Measurements from ENCODE around the gene RAB31. TPM values are rescaled to one million over a fixed set of nuclear protein-coding genes. Genes with fewer than 3 reads are reported as not detected.
A peak's percentile ranks its signal among the peaks of the same experiment; 100 is the strongest.

RAB31 gene, protein sequence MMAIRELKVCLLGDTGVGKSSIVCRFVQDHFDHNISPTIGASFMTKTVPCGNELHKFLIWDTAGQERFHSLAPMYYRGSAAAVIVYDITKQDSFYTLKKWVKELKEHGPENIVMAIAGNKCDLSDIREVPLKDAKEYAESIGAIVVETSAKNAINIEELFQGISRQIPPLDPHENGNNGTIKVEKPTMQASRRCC
- 100 to 1,000 TPM; 108 to 181 (median 136) TPM for total RNA-seq

DNA sequence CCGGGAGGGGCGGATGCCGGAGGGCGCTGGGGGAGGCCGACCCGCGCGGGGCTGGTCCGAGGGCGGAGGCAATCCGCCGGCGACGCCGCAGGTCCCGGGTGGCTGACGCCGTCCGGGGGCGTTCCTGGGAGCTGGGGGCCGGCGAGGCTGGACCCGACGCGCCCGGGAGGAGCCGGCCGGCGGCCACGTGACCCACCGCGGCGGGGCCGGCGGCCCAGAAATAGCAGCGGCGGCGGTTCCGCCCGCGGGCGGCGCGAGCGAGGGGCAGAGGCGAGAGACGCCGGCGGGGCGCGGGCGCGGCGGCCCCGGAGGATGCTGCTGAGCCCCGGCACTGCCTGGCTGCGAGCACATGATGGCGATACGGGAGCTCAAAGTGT, at the start of gene RAB31:
Gene RAB31, plus strand, starts transcription at position 245 of the 377 bp plus-strand sequence. Its CDS starts 105 bp downstream, at position 350.
- Histone ChIP-seq H3K27ac (peak within 1 kb of the TSS; percentile 91 to 99 (median 95)), H3K27me3 (no peaks in the 10 kb centered on the region), H3K4me3 (peak within 1 kb of the TSS; percentile 79 to 85), H3K9me3 (no peaks in the 10 kb centered on the region), H3K4me1 (peaks cover 3 to 58% (median 8%) of the 10 kb centered on the region in 3 donors), H3K36me3 (no peaks in the 10 kb centered on the region)
- WGBS, 2 donors (ENCODE audit: low coverage in 1 of 2): no CpG with 5 or more reads among the region's 59 CpGs
- peak; percentile 94 for ATAC-seq
- TF ChIP-seq, protein P1, sequence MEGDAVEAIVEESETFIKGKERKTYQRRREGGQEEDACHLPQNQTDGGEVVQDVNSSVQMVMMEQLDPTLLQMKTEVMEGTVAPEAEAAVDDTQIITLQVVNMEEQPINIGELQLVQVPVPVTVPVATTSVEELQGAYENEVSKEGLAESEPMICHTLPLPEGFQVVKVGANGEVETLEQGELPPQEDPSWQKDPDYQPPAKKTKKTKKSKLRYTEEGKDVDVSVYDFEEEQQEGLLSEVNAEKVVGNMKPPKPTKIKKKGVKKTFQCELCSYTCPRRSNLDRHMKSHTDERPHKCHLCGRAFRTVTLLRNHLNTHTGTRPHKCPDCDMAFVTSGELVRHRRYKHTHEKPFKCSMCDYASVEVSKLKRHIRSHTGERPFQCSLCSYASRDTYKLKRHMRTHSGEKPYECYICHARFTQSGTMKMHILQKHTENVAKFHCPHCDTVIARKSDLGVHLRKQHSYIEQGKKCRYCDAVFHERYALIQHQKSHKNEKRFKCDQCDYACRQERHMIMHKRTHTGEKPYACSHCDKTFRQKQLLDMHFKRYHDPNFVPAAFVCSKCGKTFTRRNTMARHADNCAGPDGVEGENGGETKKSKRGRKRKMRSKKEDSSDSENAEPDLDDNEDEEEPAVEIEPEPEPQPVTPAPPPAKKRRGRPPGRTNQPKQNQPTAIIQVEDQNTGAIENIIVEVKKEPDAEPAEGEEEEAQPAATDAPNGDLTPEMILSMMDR (IDR thresholded peaks at IDR 0.05): peak in 2 of 4 experiments; percentile 26 to 36
- peak; percentile 86 to 97 for TF ChIP-seq POLR2A (IDR thresholded peaks at IDR 0.05)
- peak; percentile 53 for TF ChIP-seq POLR2AphosphoS5 (IDR thresholded peaks at IDR 0.05)
- no peak for TF ChIP-seq EP300 (IDR thresholded peaks at IDR 0.05)

DNA sequence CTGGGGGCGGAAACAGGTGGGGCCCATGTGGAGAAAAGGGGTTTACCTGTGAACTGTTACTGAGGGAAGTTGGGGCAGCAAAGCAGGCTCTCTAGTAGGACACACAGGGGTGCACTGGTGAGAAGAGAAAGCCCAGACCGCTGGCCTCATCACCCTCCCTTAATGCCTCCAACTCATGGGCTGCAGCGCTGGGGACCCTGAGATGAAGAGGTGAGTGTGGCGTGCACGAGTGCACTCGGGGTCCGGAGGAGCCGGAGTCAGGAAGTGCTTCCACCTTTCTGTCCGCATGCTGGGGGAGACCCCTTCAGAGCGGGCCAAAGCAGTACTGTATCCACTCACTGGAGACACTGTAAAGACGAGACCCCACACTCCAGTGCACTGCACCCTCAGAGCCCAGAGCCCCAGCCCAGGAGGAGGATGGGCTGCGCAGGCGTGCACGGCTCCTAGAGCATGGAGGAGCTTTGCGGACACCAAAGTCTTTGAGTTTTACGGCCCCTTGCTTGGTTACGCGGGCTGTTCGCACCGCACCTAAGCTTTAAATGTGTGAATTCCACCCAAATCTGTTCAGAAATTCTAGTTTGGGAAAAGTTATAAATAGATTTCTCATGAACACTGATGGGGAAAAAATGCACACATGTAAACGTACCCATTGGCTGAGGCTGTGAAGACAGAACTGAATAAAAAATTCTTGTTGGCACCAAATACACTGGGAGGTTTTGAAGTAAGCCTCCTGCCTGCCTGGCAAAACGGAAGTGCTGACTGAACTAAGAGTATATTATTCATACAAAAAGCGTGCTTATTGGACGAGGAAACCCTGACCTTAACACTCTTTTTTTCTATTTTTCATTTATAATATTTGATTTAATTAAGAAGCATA, 48.4 kb upstream of the RAB31 start:
- no peaks in the 10 kb centered on the region for H3K27me3 ChIP-seq
- H3K9me3 ChIP-seq: no peaks in the 10 kb centered on the region
- H3K36me3 ChIP-seq: no peaks in the 10 kb centered on the region
- no peak for ATAC-seq
- TF ChIP-seq POLR2A (IDR thresholded peaks at IDR 0.05) (no peak), POLR2AphosphoS5 (IDR thresholded peaks at IDR 0.05) (no peak), EP300 (IDR thresholded peaks at IDR 0.05) (no peak)
- 66 to 81% methylated on average over 5 to 15 of the region's 24 CpGs for WGBS, 2 donors (ENCODE audit: low coverage in 1 of 2)
- H3K27ac ChIP-seq: no peak overlapping the region
- no peak overlapping the region for H3K4me3 ChIP-seq
- H3K4me1 ChIP-seq: no peaks in the 10 kb centered on the region

DNA sequence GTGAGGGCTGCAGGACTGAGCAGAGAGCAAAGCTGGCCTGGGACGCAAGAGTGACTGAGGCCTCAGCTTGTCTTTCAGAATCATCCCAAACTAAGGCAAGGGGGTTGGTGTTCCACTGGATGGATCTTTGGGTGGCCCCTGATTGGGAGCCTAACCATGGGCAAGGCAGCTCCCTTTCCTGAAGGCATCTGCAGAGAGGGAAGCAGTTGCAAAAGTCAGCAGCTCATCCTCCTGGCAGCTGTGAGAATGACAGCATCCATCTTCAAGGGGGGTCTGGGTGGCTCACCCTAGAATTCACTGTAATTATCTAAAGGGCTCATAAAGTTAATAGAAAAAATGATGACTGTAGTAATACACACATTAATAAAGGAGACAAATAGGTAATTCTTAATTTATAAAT, 46.5 kb upstream of the RAB31 start:
- ATAC-seq: no peak
- Histone ChIP-seq H3K36me3 (no peaks in the 10 kb centered on the region), H3K4me3 (no peak overlapping the region), H3K9me3 (no peaks in the 10 kb centered on the region), H3K27ac (no peak overlapping the region), H3K4me1 (no peaks in the 10 kb centered on the region), H3K27me3 (no peaks in the 10 kb centered on the region)
- WGBS, 2 donors (ENCODE audit: low coverage in 1 of 2): 89 to 91% methylated on average over 1 of the region's 1 CpG
- TF ChIP-seq POLR2AphosphoS5 (IDR thresholded peaks at IDR 0.05) (no peak), POLR2A (IDR thresholded peaks at IDR 0.05) (no peak)
- TF ChIP-seq, protein P1 (IDR thresholded peaks at IDR 0.05): peak in 2 of 4 experiments; percentile 13 to 22

DNA sequence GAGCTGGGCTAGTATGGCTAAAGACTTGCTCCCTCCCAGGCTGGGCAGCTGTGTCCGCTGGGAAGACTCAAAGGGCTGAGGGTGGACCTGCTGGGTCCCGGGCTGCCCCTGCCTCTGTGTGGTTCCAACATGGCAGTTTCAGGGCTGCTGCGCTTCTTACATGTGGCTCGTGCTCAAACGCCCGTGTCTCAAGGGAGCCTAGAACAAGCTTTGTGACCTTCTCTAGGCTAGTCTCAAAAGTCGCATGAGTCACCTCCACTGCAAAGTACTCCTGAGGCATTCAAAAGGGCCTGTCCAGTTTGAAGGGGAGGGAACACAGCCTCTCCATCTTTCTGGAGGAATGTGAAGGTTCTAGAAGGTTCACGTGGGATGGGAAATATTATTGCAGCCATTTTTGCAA, 44.7 kb upstream of the RAB31 start:
- H3K36me3 ChIP-seq: no peaks in the 10 kb centered on the region
- 88% methylated on average over 1 of the region's 8 CpGs; no CpG with 5 or more reads in 1 of the 2 donors for WGBS, 2 donors (ENCODE audit: low coverage in 1 of 2)
- no peak overlapping the region for H3K4me3 ChIP-seq
- no peaks in the 10 kb centered on the region for H3K9me3 ChIP-seq
- no peaks in the 10 kb centered on the region for H3K4me1 ChIP-seq
- H3K27me3 ChIP-seq: no peaks in the 10 kb centered on the region
- TF ChIP-seq EP300 (IDR thresholded peaks at IDR 0.05) (no peak), POLR2AphosphoS5 (IDR thresholded peaks at IDR 0.05) (no peak), POLR2A (IDR thresholded peaks at IDR 0.05) (no peak)
- TF ChIP-seq, protein P1 (IDR thresholded peaks at IDR 0.05): no peak
- H3K27ac ChIP-seq: no peak overlapping the region
- no peak for ATAC-seq

DNA sequence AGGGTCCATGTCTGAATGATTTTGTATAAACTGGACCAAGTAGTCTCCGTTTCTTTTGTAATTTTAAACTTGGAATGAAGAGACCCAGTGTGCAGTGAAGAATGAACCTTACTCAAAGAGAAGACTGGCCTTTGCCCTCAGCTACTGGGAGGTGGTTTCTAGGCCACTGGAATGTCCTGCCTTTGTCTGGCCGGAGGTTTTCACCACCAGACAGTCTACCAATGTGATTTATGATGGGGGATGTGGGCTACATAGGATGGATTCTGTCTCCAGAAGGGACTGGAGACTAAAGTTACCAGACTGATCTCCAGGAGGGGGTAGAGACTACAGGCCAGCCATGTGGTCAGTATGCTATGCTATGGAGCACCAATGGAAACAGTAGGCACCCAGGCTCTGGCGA, 42.8 kb upstream of the RAB31 start:
- H3K27ac ChIP-seq: no peak overlapping the region
- ATAC-seq: no peak
- H3K36me3 ChIP-seq: no peaks in the 10 kb centered on the region
- no peaks in the 10 kb centered on the region for H3K4me1 ChIP-seq
- H3K27me3 ChIP-seq: no peaks in the 10 kb centered on the region
- no peak overlapping the region for H3K4me3 ChIP-seq
- no peaks in the 10 kb centered on the region for H3K9me3 ChIP-seq
- WGBS, 2 donors (ENCODE audit: low coverage in 1 of 2): 92 to 100% methylated on average over 2 of the region's 3 CpGs
- TF ChIP-seq, protein P1 (IDR thresholded peaks at IDR 0.05): no peak
- TF ChIP-seq POLR2A (IDR thresholded peaks at IDR 0.05) (no peak), EP300 (IDR thresholded peaks at IDR 0.05) (no peak), POLR2AphosphoS5 (IDR thresholded peaks at IDR 0.05) (no peak)
